ENCODE measurements around the gene IL4. TPM values are rescaled to one million over a fixed set of nuclear protein-coding genes. Genes with fewer than 3 reads are reported as not detected.

The IL4 gene
- total and polyA plus RNA-seq, 12 donors, result not detected

GRCh38 chr5:132662004-132662401, 11.8 kb upstream of the IL4 start:
- Histone ChIP-seq H3K4me1 (replicated peaks in 1 of 2) (no peaks in the 10 kb centered on the region), H3K4me3 (no peak overlapping the region), H3K27ac (no peak overlapping the region), H3K36me3 (replicated peaks in 1 of 2) (no peaks in the 10 kb centered on the region), H3K9me3 (replicated peaks in 1 of 3) (no peaks in the 10 kb centered on the region), H3K27me3 (peaks cover 2% of the 10 kb centered on the region)
- TF ChIP-seq POLR2A (IDR thresholded peaks at IDR 0.05), result no peak
- TF ChIP-seq CTCF (IDR thresholded peaks at IDR 0.05), result no peak
- 92 to 95% (median 94%) methylated on average over 9 of the region's 9 CpGs for WGBS, 4 donors
- DNase-seq, result no peak
- intact Hi-C loops (cut with DNase I), result no loop called here

GRCh38 chr5:132662925-132663770, 10.6 kb upstream of the IL4 start:
- WGBS, 4 donors, result 72 to 90% (median 78%) methylated on average over 15 to 25 of the region's 25 CpGs
- H3K36me3 ChIP-seq (replicated peaks in 1 of 2), result no peaks in the 10 kb centered on the region
- no peak overlapping the region for H3K27ac ChIP-seq
- H3K27me3 ChIP-seq, result no peaks in the 10 kb centered on the region
- TF ChIP-seq CTCF (IDR thresholded peaks at IDR 0.05), result no peak
- no peak for TF ChIP-seq POLR2A (IDR thresholded peaks at IDR 0.05)
- DNase-seq, result no peak
- H3K4me1 ChIP-seq (replicated peaks in 1 of 2), result no peaks in the 10 kb centered on the region
- H3K4me3 ChIP-seq, result no peak overlapping the region
- intact Hi-C loops (cut with DNase I), result no loop called here
- H3K9me3 ChIP-seq (replicated peaks in 1 of 3), result no peaks in the 10 kb centered on the region

- 86 to 89% (median 87%) methylated on average over 11 to 13 of the region's 13 CpGs for WGBS, 4 donors
- Histone ChIP-seq H3K9me3 (replicated peaks in 1 of 3) (no peaks in the 10 kb centered on the region), H3K36me3 (replicated peaks in 1 of 2) (no peaks in the 10 kb centered on the region), H3K4me3 (no peak overlapping the region), H3K27me3 (no peaks in the 10 kb centered on the region), H3K27ac (no peak overlapping the region), H3K4me1 (replicated peaks in 1 of 2) (no peaks in the 10 kb centered on the region)
- no peak for DNase-seq
- no peak for TF ChIP-seq POLR2A (IDR thresholded peaks at IDR 0.05)
- no peak for TF ChIP-seq CTCF (IDR thresholded peaks at IDR 0.05)
- intact Hi-C loops (cut with DNase I), result no loop called here
These were observed 9.8 kb upstream of the IL4 start for GRCh38 chr5:132663771-132664695.

GRCh38 chr5:132664696-132665209, 9.0 kb upstream of the IL4 start:
- WGBS, 4 donors, result 91 to 98% (median 97%) methylated on average over 6 to 9 of the region's 9 CpGs
- Histone ChIP-seq H3K27ac (no peak overlapping the region), H3K4me1 (replicated peaks in 1 of 2) (no peaks in the 10 kb centered on the region), H3K27me3 (no peaks in the 10 kb centered on the region), H3K4me3 (no peak overlapping the region), H3K9me3 (replicated peaks in 1 of 3) (no peaks in the 10 kb centered on the region), H3K36me3 (replicated peaks in 1 of 2) (no peaks in the 10 kb centered on the region)
- no peak for DNase-seq
- intact Hi-C loops (cut with DNase I), result no loop called here
- TF ChIP-seq CTCF (IDR thresholded peaks at IDR 0.05), result no peak
- no peak for TF ChIP-seq POLR2A (IDR thresholded peaks at IDR 0.05)

Data from adrenal gland (tissue), 12 donors.